HG03342 (cell line): Measurements from ENCODE around the gene EFCAB10.
A peak's percentile ranks its signal among the peaks of the same experiment; 100 is the strongest.

ENCODE experiments used
- ATAC-seq: cut with Tn5 transposase; IDR thresholded peaks from one replicate; pipeline ENCODE4 v1.9.1; 2021; ENCODE audit warnings: mild to moderate bottlenecking, moderate library complexity; ENCODE audit not compliant: unreplicated experiment

EFCAB10 gene, protein sequence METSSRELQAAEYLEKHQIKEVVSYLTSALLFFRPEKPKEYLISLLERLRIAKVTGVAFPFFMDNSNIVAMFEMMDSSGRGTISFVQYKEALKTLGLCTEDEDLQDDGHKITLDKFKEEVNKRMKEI

DNA sequence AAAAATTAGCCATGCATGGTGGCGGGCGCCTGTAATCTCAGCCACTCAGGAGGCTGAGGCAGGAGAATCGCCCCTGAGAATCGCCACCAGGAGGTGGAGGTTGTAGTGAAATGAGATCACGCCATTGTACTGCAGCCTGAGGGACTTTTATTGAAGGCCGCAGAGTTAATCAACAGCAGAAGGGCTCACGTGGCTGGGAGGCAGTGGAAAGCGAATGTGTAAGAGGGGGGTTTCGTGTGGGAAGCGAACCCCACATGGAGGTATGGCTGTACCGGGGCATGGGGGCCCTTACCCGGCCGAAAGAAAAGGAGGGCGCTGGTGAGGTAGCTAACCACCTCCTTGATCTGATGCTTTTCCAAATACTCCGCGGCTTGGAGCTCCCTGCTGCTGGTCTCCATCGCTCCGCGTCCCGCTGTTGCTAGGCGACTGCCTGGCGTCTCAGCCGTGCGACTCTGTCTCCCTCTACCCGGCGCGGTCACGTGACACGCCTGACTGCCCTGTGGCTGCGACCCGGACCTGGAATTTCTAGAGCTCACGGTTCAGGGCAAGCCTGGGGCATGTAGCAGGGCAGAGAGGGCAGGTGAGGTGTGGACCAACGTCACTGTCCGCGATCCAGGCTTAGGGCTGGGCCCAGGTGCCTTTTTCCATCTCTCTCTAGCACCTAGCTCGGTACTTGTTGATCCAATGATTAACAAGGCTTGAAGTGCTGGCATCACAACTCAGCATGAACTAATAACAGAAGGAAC is at the start of gene EFCAB10:
EFCAB10 (minus strand) TSS at position 428 of the 746 bp plus-strand sequence; CDS start at position 398, 30 bp downstream.
- peak; percentile 93 for ATAC-seq

DNA sequence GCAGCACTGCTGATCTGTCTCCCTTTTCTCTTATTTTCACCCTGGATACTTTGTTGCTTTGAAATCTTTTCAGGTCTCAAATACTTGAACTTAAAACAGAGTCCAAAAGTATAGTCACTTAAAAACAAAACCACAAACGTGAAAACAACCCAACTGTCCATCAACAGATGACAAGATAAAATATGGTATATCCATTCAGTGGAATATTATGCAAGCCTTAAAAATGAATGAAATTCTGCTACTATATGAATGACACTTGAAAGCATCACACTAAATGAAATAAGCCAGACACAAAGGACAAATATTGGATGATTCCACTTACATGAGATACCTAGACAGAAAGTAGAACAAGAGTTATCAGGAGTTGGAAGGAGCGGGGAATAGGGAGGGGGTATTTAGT is 44.7 kb upstream of the EFCAB10 start:
- ATAC-seq = no peak

DNA sequence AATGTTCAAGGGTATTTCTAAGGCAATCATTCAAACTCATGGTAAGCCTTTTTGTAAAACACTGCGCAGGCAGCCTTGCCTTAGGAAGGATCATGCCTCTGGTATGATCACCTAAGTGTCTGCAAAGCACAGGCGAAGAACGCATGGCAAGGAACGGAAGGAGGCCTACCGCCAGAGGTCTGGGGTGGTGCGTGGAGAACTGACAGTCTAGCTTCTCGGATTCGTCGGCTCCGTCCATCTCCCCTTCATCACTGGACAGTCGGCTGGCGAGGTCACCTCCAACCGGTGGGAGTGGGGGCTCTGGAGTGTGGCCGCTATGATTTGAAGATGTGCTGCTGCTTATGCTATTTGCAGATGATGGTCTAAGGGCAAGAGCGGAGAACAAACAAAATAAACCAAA is 42.6 kb upstream of the EFCAB10 start:
- no peak for ATAC-seq

DNA sequence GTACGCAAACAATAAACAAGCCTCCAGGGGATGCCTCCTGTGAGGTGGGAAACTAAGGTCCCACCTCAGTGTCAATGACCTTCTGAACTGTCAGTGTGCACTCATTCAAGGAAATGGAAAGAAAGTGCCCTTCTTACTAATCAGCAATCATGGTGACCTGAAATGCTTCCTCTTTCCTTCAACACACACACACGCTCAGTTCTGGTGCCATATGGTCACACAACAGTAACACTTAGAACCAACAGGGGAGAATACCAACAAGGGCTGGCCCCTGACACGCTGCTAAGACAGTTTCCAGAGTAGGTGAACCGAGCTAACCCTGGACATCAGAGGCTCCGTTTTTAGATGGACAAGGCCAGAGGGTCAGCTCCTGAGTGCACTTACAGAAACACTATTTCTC is 42.1 kb upstream of the EFCAB10 start:
- no peak for ATAC-seq

DNA sequence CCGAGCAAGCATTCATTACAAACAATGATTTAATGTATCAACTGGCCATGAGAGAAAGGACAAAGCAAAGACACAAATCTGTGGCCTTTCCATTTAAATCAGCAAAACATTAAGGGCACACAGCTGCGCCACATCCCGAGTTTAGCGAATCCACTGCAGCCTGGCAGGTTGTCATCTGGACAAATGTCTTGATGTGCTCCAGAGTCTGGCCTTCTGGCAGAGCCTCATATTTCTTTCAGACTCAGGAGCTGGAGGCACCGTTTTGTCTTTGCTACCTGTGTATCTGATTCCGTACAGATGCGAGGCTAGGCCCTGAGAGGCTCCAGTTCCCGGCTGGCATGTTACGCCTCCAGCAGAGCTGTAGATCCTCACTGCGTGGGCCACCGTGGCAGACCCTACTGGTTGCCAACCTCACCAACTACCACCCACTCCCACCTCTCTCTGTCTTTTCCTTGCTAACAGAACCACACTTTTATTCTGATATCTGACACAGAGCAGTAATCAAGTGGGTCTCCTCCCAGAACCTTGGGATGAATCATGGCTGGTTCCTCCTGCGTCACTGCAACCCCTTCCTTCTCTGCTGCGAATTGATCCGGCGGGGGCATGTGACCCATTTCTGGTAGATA is 40.9 kb upstream of the EFCAB10 start:
- no peak for ATAC-seq

DNA sequence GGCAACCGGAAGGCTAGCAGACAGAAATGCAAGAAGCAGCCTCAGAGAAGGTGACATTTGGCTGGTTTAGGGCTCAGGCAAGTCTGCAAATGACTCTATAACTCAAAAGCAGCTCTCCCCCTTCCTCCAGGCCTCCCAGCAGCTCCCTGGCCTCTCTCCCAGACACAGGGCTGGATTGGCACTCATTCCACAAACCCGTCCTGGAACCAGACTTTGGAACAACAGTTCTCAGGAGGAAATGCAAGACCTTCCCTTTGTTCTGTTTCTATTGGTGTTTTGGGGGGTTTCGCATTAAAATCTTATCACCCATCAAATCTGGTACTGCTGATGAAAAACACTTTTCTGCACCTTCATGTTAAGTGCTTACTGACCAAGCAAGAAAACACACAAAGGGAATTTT is 40.3 kb upstream of the EFCAB10 start:
- ATAC-seq = no peak

DNA sequence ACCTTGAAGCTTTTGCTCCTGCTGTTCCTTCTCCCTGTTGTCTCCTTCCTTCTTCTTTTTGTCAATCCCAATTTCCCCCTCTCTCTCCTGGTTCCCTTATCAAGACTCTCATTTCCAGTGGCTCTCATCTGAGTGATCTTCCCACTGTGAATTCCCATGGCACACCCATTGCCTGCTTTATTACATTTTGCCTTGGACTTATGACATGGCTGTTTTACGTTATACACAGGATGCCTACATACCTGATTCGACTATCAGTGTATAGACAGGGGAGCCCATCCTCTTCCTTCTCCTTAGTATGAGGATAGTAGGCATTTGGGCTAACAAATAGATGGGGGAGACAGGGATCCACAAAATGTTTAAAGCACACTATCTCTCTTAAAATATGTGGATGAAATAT is 39.9 kb upstream of the EFCAB10 start:
- ATAC-seq = no peak

DNA sequence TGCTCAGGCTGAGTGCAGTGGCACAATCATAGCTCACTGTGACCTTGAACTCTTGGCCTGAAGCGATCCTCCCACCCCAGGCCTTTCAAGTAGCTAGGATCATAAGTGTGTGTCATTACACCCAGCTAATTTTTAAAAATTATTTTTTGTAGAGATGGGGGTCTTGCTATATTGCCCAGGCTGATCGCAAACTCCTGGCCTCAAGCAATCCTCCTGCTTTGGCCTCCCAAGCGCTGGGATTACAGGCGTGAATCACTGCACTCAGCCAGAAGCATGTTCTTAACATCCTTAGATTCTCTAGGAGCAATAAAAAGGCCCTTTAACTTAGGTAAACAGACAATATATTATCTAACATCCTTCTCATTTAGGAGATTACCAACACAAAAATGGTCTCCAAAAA is 38.3 kb upstream of the EFCAB10 start:
- no peak for ATAC-seq

DNA sequence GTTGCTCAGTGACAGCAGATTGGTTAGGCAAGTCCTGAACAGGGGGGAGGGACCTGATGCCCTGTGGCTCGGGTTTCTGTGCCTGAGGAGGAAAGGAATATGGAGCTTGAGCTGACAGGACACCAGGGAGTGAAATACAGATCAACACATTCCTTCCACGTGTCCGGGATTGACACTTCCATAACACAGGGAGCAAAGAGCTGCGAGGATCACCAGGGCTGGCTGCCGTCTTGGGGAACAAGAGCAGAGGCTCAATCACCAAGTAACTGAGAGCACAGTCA is 36.7 kb upstream of the EFCAB10 start:
- no peak for ATAC-seq

DNA sequence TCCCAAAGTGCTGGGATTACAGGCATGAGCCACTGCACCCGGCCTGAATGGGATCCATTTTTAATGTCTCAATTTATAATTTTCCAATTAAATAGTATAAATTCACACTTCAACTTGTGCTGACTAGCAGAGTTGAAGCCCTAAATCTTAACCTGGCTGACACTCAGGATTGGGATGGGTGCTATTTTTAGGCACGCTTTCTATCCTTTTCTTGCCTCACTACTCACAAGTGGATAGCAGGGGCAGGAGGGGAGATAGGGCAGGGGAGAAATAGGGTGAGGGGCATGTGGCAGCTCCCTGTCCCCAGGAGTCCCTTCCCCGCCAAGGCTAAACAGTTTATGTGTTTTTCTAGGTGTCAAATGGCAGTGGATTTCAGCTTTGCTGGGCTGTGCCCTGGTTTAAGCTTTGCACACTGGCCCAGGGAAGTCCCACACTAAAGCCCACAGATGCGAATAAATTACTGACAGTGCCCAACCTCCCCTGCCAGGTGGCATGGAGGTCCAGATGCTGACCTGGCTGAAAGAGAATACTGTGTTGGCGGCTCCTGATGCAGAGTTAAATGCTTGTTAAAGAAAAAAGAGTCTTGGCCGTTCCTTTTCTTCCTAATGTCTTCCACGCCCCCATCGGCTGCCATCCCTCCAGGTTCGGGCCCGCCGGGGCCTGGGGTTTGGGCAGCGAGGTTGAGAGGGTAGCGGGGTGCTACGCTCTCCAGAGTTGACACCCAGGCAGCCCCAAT is 36.2 kb upstream of the EFCAB10 start:
- ATAC-seq = no peak

DNA sequence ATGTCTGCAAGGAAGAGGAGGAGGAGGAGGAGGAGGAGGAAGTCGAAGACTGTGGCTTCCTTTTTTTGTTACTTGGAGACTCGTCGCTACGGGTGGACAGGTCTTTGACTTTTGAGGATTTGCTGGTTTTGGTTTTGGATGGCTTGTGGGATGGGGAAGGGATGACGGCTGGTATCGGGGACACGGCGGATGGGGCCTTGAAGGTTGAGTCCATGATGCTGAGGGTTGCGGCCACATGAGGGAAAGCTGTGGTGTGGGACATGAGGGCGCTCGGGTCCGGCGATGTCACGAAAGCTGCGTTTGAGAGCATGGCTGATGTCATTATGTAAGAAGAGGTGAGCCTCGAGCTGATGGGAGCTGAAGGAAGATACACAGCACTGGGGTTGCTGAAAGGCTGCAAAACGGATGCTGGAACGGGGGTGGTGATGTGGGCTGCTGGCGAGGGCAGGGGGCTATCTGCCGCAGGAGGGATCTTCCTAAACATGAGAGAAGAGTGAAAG is 33.1 kb upstream of the EFCAB10 start:
- ATAC-seq = no peak

DNA sequence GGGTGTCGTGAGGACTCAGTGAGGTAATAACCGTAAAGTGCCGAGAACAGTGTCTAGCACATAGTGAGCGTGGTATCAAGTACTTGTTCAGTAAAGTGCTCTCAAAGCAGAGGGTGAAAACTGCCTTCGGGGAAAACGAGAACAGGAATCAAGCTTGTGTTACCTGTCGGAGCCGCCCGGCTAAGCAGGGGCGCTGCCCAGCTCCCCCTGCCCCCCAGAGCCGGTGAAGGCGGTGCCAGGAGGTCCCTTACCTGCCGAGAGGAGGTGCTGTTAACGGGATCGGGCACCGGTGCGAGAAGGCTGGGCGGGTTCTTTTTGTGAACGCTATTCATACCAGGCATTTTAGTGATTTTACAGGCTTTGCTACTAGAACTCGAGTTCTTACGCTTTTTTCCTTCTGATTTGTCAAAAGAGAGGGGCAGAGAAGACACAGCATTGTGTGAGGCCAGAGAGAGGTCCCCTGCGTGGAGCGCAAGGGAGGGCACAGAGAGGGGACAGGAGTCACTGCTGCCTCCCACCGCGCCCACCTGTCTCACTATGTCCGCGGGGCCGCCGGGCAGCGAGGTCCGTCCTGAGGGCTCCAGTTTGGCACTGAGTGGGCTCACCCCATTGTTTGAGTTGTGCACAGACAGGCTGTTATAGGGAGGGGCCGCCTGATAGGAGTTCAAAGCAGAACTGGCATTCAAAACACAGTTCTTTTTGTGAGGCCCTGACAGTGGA is 32.5 kb upstream of the EFCAB10 start:
- ATAC-seq = no peak

DNA sequence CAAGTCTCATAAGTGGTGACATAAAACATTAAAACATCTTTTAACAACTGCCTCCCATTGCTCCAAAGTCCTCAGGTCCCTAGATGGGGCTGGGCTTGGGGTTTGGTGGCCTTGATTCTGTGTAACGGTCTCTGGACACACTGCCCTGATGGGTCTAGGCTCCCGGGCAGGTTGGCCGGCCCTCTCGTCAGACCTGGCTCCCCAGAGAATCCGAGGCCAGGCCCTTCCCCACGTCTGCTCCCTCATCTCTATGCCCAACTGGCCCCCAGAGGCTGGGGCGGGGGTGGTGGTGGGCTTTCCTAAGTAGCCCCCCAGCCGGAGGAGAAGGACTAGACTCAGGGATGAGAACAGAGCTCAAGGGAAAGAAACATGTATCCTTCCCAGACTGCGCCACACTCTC is 31.5 kb upstream of the EFCAB10 start:
- no peak for ATAC-seq

DNA sequence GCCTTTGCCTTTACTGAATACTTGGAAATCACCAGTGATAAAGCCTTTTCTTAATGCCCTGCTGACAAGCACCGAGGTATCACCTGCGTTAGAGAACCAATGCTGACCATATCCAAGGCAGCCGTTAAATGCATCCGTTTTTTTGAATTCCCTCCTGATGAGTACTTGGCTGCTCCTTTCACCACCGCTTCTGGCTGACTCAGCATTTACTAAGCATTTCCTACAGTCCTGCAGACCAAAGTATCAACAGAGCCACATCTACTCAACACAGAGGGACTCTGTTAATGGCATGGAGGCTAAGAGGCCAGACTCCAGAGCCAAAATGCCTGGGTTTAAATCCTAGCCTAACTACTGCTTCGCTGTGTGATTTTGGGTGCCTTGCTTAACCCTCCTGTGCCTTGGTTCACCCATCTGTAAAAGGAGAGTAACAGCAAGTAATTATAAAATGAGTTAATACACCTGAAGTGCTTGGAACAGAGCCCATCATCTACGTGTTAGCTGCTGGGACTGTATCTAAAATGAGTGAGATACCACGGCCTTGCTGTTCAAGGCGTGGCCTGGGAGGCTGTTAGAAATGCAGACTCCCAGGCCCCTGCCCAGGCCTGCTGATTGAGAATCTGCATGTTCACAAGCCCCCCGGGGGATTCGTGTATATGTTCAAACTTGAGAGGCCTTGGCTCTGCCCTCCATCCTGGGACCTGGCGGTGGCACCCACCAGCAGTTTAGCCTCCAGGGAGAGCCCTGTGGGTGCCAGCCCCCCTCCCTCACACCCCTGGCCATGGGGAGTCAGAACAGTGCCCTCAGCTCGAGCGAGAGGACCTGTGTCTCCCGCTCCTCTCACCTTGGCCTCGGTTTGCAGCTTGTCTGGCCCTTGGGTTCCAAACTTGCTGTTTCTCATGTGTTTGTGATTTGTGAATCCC is 30.8 kb upstream of the EFCAB10 start:
- ATAC-seq = no peak

DNA sequence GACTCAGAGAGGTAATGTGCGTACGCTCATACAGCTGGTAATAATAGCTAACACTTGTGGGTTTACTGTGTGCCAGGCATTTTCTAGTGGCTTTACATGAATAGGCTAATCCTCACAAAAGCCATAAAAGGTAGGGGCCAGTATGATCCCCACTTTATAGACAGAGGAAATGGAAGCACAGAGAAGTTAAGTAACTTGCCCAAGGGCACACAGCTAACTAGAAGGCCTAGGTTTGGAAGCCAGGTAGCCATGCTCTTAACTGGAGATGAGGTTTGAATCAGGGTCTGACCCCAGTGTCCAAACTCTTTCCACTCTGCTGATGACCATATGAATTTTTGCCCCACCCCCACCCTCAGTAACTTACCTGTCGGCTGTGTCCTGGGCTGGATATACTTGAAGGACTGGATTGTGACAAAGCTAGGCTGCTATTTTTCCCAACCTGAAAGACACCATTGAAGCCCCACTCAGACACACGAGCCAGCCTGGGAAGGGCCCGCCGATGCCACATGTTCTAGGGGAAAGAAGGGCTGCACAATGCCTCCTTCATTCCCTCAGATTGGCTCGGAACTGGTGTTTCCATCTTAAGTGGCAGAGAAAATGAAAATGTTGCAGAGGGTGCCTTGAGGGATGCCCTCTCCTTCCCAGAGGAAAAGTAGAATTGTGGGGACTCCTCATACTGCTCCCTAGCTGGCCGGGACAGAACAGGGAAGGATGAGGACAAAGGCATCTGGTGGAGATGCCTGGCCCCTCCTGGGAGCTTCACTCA is 29.1 kb upstream of the EFCAB10 start:
- ATAC-seq = no peak

DNA sequence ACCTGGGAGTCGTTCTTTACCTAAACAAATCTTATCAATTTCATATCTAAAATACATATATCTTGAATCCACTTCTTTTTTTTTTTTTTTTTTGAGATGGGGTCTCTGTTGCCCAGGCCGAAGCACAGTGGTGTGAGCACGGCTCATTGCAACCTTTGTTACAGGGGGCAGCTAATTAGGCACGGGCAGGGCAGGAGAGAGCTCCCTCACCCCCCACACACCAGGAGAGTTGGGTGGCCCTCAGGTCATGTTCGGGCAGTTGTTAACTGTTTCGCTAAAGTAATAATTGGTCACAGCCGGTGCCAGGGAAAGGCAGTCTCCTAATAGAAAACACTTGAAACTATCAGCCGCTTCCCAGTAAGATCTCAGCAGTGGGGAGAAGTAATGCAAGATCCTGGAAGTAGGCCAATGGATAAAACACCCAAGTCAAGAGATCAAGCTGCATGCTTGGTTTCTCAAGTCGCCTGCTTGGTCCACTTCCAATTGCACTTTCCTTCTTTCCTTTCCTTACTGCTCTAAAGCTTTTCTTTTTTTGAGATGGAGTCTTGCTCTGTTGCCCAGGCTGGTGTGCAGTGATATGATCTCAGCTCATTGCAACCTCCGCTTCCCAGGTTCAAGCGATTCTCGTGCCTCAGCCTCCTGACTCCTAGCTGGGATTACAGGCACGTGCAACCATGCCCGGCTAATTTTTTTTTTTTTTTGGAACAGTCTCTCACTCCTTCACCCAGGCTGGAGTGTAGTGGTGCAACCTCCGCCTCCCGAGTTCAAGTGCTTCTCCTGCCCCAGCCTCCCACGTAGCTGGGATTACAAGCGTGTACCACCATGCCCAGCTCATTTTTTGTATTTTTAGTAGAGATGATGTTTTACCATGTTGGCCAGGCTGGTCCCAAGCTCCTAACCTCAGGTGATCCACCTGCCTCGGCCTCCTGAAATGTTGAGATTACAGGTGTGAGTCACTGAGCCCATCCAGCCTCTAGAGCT is 21.3 kb upstream of the EFCAB10 start:
- ATAC-seq = no peak

DNA sequence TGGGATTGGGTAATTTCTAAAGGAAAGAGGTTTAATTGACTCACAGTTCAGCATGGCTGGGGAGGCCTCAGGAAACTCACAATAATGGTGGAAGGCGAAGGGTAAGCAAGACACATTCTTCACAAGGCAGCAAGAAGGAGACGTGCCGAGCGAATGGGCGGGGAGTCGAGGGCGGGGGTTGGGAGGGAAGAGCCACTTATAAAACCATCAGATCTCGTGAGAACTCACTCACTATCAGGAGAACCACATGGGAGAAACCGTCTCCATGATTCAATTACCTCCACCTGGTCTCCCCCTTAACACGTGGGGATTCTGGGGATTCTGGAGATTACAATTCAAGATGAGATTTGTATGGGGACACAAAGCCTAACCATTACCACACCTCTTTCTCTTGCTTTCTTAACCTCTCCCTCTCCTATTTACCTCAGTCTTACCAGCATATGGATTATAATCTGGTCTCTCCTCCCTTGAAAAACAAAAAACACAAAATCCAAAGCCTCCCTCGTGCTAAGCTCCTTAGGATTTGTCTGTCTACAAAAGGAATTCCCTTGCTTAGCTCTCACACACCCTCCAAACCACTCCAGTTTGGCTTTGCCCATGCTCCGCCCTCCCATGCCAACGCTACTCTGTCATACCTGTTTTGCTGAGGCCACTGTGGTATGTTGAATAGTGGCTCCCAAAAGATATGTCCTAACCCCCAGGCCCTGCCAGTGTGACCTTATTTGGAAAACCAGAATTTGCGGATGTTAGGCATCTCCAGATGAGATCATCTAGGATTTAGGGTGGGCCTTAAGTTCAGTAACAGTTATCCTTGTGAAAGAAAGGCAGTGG is 19.6 kb upstream of the EFCAB10 start:
- ATAC-seq = no peak
